ENCODE results near the gene ZNF598. TPM values are rescaled to one million over a fixed set of nuclear protein-coding genes. Genes with fewer than 3 reads are reported as not detected.
A peak's percentile ranks its signal among the peaks of the same experiment; 100 is the strongest.

ZNF598 gene
- polyA plus RNA-seq, 1 of the 3 experiments (the other 2 are of a cell fraction): 47.8 TPM

- H3K9me2 ChIP-seq: no peaks in the 10 kb centered on the region
- H3K79me2 ChIP-seq (ENCODE audit: insufficient read depth): peaks cover 2% of the 10 kb centered on the region; the same call in 1 of the 2 replicates
- no peaks in the 10 kb centered on the region for H3K27me3 ChIP-seq (ENCODE audit: insufficient read depth)
- WGBS (ENCODE audit: low lambda C conversion rate): 100% methylated on average over 4 of the region's 19 CpGs
- no peak for DNase-seq
- no peaks in the 10 kb centered on the region for H4K20me1 ChIP-seq (ENCODE audit: insufficient read depth)
- peaks cover 2 to 64% of the 10 kb centered on the region in 2 experiments for H3K36me3 ChIP-seq (replicated peaks in 1 of 2; ENCODE audit: control insufficient read depth in 1 of 2, insufficient read depth in 2 of 2, low read length in 1 of 2)
- ChIA-PET POLR2A (interaction anchor here (1.2 kb wide), 2 partner anchors 10 to 98 kb away, joined by 3 to 5 read pairs; partner anchors contain the start of gene TRAF7), CTCF (interaction anchor here (0.6 to 2.3 kb wide), 8 partner anchors 10 to 698 kb away, joined by 3 to 8 read pairs (median 4); no protein-coding TSS in a partner anchor)
- H3K4me1 ChIP-seq (ENCODE audit: control insufficient read depth in 1 of 2, insufficient read depth in 2 of 2, low read depth in 1 of 2, low read length in 1 of 2): no peaks in the 10 kb centered on the region
- TF ChIP-seq, protein P1, sequence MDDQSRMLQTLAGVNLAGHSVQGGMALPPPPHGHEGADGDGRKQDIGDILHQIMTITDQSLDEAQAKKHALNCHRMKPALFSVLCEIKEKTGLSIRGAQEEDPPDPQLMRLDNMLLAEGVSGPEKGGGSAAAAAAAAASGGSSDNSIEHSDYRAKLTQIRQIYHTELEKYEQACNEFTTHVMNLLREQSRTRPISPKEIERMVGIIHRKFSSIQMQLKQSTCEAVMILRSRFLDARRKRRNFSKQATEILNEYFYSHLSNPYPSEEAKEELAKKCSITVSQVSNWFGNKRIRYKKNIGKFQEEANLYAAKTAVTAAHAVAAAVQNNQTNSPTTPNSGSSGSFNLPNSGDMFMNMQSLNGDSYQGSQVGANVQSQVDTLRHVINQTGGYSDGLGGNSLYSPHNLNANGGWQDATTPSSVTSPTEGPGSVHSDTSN (IDR thresholded peaks at IDR 0.05): no peak
- TF ChIP-seq, protein P2, sequence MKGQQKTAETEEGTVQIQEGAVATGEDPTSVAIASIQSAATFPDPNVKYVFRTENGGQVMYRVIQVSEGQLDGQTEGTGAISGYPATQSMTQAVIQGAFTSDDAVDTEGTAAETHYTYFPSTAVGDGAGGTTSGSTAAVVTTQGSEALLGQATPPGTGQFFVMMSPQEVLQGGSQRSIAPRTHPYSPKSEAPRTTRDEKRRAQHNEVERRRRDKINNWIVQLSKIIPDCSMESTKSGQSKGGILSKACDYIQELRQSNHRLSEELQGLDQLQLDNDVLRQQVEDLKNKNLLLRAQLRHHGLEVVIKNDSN (IDR thresholded peaks at IDR 0.05; ENCODE audit: borderline replicate concordance, low read depth): no peak
- TF ChIP-seq, protein P3, sequence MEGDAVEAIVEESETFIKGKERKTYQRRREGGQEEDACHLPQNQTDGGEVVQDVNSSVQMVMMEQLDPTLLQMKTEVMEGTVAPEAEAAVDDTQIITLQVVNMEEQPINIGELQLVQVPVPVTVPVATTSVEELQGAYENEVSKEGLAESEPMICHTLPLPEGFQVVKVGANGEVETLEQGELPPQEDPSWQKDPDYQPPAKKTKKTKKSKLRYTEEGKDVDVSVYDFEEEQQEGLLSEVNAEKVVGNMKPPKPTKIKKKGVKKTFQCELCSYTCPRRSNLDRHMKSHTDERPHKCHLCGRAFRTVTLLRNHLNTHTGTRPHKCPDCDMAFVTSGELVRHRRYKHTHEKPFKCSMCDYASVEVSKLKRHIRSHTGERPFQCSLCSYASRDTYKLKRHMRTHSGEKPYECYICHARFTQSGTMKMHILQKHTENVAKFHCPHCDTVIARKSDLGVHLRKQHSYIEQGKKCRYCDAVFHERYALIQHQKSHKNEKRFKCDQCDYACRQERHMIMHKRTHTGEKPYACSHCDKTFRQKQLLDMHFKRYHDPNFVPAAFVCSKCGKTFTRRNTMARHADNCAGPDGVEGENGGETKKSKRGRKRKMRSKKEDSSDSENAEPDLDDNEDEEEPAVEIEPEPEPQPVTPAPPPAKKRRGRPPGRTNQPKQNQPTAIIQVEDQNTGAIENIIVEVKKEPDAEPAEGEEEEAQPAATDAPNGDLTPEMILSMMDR (IDR thresholded peaks at IDR 0.05): peak; percentile 23; the same call in 1 of the 2 replicates
- no peak for TF ChIP-seq NRF1 (IDR thresholded peaks at IDR 0.05; ENCODE audit: low read depth, low read length)
- TF ChIP-seq EZH2phosphoT487 (IDR thresholded peaks at IDR 0.05; ENCODE audit: borderline replicate concordance, low read depth): no peak
- H3K27ac ChIP-seq (ENCODE audit: low read depth in 2 of 2, low read length in 1 of 2): no peak overlapping the region
- no peaks in the 10 kb centered on the region for H3F3A ChIP-seq (replicated peaks; ENCODE audit: insufficient read depth)
- no peak overlapping the region for H3K9ac ChIP-seq
- H3K4me2 ChIP-seq: no peak overlapping the region
- no peaks in the 10 kb centered on the region for H3K9me3 ChIP-seq
- H2AFZ ChIP-seq (ENCODE audit: low read depth): no peak overlapping the region
- H3K4me3 ChIP-seq (ENCODE audit: low read depth in 2 of 2, low read length in 1 of 2): no peak overlapping the region
Observed at GRCh38 chr16:2056681-2057407, 47.2 kb upstream of the ZNF598 start.

- no peaks in the 10 kb centered on the region for H3F3A ChIP-seq (replicated peaks; ENCODE audit: insufficient read depth)
- peaks cover 8 to 60% of the 10 kb centered on the region in 2 experiments for H3K36me3 ChIP-seq (replicated peaks in 1 of 2; ENCODE audit: control insufficient read depth in 1 of 2, insufficient read depth in 2 of 2, low read length in 1 of 2)
- peaks cover 8% of the 10 kb centered on the region; the same call in 1 of the 2 replicates for H3K79me2 ChIP-seq (ENCODE audit: insufficient read depth)
- no peak for DNase-seq
- no peaks in the 10 kb centered on the region for H3K27me3 ChIP-seq (ENCODE audit: insufficient read depth)
- 83% methylated on average over 7 of the region's 15 CpGs for WGBS (ENCODE audit: low lambda C conversion rate)
- H3K27ac ChIP-seq (ENCODE audit: low read depth in 2 of 2, low read length in 1 of 2): no peak overlapping the region
- no peaks in the 10 kb centered on the region for H4K20me1 ChIP-seq (ENCODE audit: insufficient read depth)
- ChIA-PET CTCF (interaction anchor here (1.2 to 2.3 kb wide), 4 partner anchors 10 to 84 kb away, joined by 3 to 8 read pairs (median 5); no protein-coding TSS in a partner anchor), POLR2A (interaction anchor here (0.6 kb wide), 1 partner anchor 132 kb away, joined by 3 read pairs; no protein-coding TSS in a partner anchor)
- H3K9ac ChIP-seq: no peak overlapping the region
- H3K4me1 ChIP-seq (ENCODE audit: control insufficient read depth in 1 of 2, insufficient read depth in 2 of 2, low read depth in 1 of 2, low read length in 1 of 2): no peaks in the 10 kb centered on the region
- H2AFZ ChIP-seq (ENCODE audit: low read depth): no peak overlapping the region
- H3K9me2 ChIP-seq: no peaks in the 10 kb centered on the region
- H3K9me3 ChIP-seq: no peaks in the 10 kb centered on the region
- TF ChIP-seq, protein P3 (IDR thresholded peaks at IDR 0.05): peak; percentile 25; the same call in 1 of the 2 replicates
- TF ChIP-seq EP300 (IDR thresholded peaks at IDR 0.05; ENCODE audit: borderline replicate concordance in 1 of 2, low read depth in 1 of 2, low read length in 1 of 2): no peak
- H3K4me2 ChIP-seq: no peak overlapping the region
- no peak overlapping the region for H3K4me3 ChIP-seq (ENCODE audit: low read depth in 2 of 2, low read length in 1 of 2)
Observed at GRCh38 chr16:2056077-2056476, 46.5 kb upstream of the ZNF598 start.

Measured in SK-N-SH (cell line).